Left renal pelvis (tissue), 4 donors: Measurements from ENCODE around the gene DAB2IP. TPM values are rescaled to one million over a fixed set of nuclear protein-coding genes. Genes with fewer than 3 reads are reported as not detected.
"Not testable (repeated sequence)": the region's sequence is repeated elsewhere in the genome, so short reads cannot be mapped to it uniquely, and the experiment has no call there.

Experiments
- DNase-seq, 4 donors: peaks; one replicate each; pipeline ENCODE4 v3.0.0-alpha.2; 2013; ENCODE audit warnings: low read depth in 4 of 4, low spot score in 3 of 4
- polyA plus RNA-seq, 4 donors: library from polyadenylated mRNA; unstranded; fragments of 120-200 nt; gene quantifications; one replicate each; pipeline ENCODE4 v1.2.1, GENCODE V29; 2013; ENCODE audit not compliant: insufficient read length in 4 of 4

The DAB2IP gene
- polyA plus RNA-seq, 4 donors = 33.4 to 43.9 (median 39.6) TPM

DNA sequence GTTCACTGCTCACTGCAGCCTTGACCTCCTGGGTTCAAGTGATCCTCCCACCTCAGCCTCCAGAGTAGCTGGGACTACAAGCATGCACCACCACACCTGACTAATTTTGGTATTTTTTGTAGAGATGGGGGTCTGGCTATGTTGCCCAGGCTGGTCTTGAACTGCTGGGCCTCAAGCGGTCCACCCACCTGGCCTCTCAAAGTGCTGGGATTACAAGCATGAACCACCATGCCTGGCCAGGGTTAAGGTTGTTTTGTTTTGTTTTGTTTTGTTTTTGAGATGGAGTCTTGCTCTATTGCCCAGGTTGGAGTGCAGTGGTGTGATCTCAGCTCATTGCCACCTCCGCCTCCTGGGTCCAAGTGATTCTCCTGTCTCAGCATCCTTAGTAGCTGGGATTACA lies 28.0 kb upstream of the DAB2IP start:
- not testable (repeated sequence) for DNase-seq

DNA sequence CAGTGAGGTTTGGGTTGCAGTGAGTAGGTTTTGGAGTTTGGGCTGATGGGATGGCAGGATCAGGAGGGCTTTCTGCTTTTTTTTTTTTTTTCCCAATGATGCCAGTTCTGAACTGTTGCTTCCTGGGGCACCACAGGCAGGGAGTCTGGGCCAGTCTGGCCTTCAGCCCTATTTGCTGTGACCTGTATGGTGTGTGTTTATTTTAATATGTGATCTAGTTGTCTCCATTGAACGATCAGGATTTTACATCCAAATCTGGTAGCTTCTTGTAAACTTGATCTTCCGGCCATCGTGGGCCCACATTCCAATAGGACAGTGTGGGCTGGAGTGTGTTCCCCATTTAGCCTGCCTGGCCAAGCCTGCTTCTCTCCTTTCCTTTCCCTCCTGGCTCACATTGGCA lies 25.8 kb upstream of the DAB2IP start:
- no peak for DNase-seq

GRCh38 chr9:121626012-121626411 lies 25.4 kb upstream of the DAB2IP start:
- DNase-seq = no peak

GRCh38 chr9:121627427-121627826 lies 24.0 kb upstream of the DAB2IP start:
- no peak for DNase-seq

DNA sequence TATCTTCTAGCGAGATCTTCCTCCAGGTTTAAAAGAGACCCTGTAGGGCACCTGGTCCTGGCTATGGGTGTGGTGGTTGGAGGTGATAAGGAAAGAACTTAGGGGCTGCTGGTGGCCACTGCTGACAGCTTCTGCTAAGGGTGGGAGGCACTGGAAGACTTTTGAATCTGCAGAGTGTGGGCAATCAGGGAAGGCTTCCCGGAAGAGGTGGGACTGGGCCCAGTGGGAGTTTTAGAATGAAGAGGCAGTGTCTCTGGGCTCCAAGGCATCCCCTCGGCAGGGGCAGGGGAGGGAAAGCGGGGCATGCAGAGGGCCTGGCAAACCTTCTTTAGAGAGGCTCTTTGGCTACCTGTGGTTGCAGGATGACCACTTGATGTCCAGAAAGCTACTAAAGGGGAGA lies 23.0 kb upstream of the DAB2IP start:
- DNase-seq = no peak

DNA sequence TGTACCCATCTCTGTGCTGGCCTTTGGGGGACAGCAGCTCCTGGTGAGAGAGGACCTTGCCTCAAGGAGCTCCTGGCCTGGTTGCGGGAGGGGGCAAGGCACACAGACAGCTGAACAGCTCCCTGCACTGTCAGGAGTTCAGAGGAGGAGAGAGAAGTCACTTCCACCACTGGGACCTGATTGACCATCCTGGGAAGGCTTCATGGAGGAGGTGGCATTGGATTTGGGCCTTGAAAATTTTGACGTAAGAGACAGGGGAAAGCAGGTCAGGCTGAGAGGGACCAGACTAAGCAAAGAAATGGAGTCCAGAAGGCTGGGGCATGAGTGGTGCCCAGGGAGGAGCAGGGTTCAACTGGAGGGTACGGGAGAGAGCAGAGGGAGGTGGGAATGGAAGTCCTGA lies 20.3 kb upstream of the DAB2IP start:
- no peak for DNase-seq

DNA sequence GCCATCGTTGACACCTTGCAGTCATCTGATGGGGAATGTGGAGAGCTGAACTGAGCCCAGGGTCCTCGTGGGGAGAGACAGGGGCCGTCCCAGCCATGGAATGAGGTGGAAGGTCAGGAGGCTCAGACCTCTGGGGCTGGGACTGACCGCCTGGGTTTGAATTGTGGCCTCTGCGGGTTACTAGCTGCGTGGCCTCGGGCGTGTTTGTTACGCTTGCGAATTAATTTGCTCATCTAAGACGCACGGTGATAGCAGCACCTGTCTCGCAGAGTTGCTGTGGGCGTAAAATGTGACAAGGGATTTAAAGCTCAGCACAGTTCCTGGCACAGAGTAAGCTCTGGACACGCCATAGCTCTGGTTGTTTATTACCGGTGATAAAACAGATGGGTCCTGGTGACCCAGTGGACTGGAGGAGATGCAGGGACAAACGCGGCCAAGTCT lies 19.4 kb upstream of the DAB2IP start:
- no peak for DNase-seq

DNA sequence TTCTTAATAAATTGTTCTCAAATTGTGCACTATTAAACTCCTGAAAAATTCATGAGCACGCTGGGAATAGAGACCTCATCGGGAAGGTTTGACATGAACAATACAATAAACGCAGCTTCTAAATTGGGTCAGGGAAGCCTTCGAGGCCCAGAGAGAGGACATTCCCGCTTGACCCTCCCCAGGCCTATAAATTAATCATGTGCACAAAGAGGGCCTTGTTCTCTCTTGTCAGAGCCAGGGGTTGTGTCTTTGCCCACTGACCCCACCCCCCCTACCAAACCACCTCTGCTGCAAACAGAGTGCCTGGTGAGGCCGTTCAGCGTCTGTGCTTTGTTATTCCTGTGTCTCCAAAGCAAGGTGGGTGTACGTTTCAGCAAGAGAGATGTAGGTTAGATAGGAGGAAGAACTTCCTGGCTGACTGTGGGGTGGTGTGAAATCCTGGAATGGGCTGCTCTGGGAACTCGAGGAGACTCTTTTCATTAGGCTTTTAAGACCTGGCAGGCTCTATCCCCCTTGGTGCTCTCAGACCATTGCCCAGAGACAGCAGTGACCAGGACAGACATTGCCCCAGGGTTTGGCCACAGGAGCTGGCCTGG lies 18.2 kb upstream of the DAB2IP start:
- DNase-seq = no peak

GRCh38 chr9:121633736-121634135 lies 17.7 kb upstream of the DAB2IP start:
- DNase-seq = no peak

DNA sequence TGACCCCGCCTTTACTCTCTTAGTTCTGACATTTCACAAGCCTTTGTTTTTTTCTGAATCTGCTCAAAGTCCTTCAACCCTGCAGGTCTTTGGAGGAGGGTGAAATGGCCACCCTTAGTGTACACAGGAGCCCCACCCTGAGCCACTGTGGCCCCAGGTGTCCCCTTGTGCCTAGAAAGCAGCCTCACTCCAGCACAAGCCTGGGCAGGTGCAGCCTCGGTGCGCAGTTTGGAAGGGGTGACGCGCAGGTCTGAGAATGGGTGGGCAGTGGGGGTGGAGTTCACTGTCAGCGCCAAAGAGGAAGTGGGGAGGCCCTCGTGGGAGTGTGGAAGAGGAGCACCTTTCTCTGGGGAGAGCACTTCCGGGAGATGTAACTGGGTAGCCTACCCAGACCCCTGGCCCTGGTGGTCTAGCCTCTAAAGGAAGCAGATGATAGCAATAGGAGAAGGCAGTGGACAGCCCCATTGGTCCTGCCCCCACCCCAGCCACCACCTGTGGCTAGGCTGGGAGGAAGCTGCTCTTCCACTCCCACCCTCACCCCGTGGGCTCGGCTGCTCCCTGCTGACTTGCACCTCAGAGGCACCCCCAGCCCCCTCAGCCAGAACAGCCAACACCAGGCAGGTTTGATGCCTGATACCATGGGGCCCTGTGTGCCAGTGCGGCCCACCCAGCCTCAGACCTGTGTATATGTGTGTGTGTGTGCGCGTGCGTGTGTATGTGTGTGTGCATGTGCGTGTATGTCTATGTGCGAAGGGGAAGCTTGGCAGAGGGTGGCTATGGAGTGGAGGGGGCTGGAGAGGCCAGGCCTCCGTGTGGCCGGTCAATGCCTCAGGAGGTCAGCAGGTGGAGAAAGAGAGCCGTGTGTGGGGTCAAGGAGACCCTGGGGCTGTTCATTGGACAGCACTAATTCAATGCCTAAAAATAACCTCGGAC lies 16.8 kb upstream of the DAB2IP start:
- DNase-seq = no peak

DNA sequence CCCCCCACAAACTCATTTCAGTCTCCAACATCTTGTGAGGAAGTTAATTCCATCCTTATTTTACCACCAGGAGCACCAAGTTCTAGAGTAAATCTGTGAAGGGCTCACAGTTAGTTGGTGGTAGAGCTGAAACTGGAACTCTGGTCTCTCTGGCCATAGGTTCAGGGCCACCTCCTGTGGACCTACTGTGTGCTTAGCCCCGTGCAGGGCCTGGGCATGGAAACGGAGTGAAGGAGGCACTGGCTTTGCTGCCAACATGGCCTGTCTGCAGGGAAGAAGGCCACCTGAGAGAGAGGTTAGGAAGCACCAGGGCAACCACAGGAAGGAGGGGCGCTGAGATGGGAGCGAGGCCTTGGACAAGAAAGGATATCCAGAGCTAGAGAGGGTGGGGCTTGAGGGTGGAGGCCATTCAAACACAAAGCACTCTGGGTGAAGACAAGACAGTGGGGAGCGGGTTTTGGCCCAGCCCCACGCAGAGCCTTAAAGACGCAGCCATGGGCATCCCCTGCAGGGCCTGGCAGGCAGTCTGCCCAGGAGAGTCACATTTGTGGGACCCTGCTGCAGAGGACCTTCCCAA lies 16.0 kb upstream of the DAB2IP start:
- DNase-seq = no peak

DNA sequence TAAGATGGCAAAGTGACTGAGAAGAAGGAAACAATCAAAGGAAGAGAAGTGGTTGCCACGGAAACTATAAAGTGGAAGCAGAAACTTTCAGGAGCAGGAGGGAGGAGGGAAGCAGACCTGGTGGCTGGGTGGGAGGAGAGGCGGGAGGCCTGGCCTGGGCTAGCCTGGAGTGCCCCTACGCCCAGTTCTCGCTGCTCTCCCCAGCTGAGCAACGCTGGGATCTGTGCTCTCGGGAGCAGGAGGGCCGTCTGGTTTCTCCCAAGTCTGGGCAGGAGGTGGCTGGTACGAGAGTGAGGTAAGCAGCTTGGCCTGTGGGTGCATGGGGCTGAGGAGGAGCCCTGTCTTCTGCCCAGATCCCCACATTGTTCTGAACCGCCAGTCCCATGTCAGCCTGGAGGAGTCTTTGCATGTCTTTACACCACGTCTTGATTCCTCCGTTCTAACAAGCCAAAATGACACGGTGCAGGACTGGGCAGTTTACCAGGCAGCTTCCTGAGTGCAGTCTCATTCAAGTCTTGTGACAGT lies 15.0 kb upstream of the DAB2IP start:
- no peak for DNase-seq

GRCh38 chr9:121636978-121637712 lies 14.3 kb upstream of the DAB2IP start:
- DNase-seq = no peak

DNA sequence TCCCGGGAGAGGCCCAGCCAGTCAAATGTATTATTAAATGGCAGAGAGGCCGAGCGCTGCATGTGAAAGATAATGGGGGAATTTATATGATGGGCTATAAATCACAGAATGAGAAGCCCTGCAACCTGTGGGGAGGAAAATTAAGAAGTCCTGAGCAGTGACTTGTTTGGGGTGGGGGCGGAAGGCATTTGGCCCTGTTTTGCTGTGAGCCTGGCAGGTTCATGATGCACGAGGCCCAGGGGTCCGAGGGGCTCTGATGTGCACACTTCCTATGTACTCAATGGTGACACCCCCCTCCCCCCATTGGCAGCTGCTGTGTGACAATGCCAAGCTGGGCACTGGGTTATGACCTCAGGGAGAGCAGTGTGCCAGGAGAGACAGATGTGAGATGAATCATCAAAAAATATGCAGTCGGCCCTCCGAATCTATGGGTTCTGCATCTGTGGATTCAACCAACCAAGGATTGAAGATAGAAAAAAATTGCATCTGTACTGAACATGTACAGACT lies 13.7 kb upstream of the DAB2IP start:
- no peak for DNase-seq

GRCh38 chr9:121638399-121638798 lies 13.0 kb upstream of the DAB2IP start:
- no peak for DNase-seq

GRCh38 chr9:121638901-121639592 lies 12.4 kb upstream of the DAB2IP start:
- no peak for DNase-seq

DNA sequence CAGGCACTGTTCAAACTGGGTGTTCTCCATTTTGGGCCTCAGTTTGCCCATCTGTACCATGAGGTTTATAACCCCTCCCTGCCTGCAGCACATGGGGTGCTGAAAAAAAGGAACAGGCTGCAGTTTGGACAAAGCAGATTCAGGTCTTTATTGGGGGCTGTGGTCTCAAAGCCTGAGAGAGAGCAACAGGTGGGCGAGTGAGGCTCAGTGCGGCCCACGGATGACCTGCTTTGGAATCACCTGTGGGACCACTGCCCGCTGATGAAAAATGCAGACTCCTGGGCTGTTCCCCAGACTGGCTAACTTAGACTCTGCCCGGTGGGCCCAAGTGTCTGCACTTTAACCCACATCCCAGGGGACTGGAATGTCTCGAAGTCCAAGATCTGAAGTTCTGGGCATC lies 11.8 kb upstream of the DAB2IP start:
- no peak for DNase-seq

GRCh38 chr9:121640076-121640475 lies 11.4 kb upstream of the DAB2IP start:
- no peak for DNase-seq

DNA sequence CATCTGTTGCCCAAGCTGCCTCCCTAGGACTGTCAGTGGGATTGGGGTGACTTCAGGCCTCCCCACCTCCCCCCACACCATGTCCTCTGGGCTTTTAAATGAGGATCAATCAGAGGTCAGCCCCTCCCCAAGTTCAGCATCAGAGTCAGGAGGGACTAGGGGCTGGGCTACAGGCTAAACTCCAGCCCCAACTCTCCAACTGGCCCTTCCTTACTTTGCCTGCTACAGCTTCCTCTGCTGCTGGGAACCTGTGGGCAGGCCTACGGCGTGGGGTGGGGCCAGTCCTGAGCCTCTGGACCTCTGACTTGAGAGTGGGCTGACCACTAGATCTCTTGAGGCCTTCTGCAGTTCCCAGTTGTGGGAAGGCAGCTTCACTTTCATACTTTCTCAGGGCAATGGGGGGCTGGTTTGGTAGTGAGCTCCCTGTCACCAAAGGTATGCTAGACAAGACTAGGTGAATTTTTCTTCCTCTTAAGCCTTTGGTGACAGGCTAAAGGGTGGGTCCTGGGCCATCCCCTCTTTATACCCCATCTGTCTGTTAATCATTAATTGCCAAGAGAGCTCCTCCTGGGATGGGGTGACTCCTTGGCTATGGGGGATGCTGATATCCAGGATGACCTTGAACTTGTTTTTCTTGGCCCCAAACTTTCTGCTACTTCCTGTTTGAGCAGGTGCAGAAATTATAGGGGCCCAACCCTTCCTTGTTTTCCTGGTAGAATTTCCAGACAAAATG lies 10.8 kb upstream of the DAB2IP start:
- DNase-seq = no peak
